Mesothelial cell of epicardium (in vitro differentiated cells): ENCODE data around the gene CEP164. TPM values are rescaled to one million over a fixed set of nuclear protein-coding genes. Genes with fewer than 3 reads are reported as not detected.

Experiments
- DNase-seq, 2 experiments: peaks; one replicate each; pipeline ENCODE4 v3.0.0; 2021; ENCODE audit warnings: low spot score in 2 of 2; ENCODE audit not compliant: unreplicated experiment in 2 of 2
- H3K27ac Mint-ChIP-seq: 2 replicates; pipeline ENCODE4 v1.8.0; 2021; ENCODE audit warnings: mixed read lengths
- H3K27me3 Mint-ChIP-seq: 2 replicates; pipeline ENCODE4 v1.8.0; 2021; ENCODE audit warnings: low read depth, mixed read lengths
- H3K36me3 Mint-ChIP-seq: 2 replicates; pipeline ENCODE4 v1.8.0; 2021; ENCODE audit warnings: mixed read lengths
- H3K4me1 Mint-ChIP-seq: 2 replicates; pipeline ENCODE4 v1.8.0; 2021; ENCODE audit warnings: mixed read lengths
- H3K4me3 Mint-ChIP-seq: 2 replicates; pipeline ENCODE4 v1.8.0; 2021; ENCODE audit warnings: mild to moderate bottlenecking, moderate library complexity, mixed read lengths
- H3K9me3 Mint-ChIP-seq: 2 replicates; pipeline ENCODE4 v1.8.0; 2021; ENCODE audit warnings: mixed read lengths
- CTCF ChIP-seq: fragments of 200-600 bp; sonication (generic); IDR thresholded peaks from one replicate; pipeline ENCODE4 v1.5.0; 2021; ENCODE audit warnings: antibody characterized with exemption; ENCODE audit not compliant: unreplicated experiment
- total RNA-seq: library from RNA; stranded (reverse); gene quantifications from 3 replicates; pipeline ENCODE4 v1.2.1, GENCODE V29; 2021

CEP164 gene
- total RNA-seq, 1 donor from 2014 or later = 51.1 TPM

GRCh38 chr11:117420143-117420485 is 92.5 kb downstream of the CEP164 start:
- TF ChIP-seq CTCF = no peak
- Mint-ChIP-seq H3K27me3 (peaks cover 33% of the 10 kb centered on the region), H3K36me3 (no peaks in the 10 kb centered on the region), H3K27ac (no peak overlapping the region), H3K4me3 (no peak overlapping the region), H3K9me3 (no peaks in the 10 kb centered on the region), H3K4me1 (no peaks in the 10 kb centered on the region)
- no peak for DNase-seq

GRCh38 chr11:117420598-117420997 is 92.9 kb downstream of the CEP164 start:
- TF ChIP-seq CTCF = no peak
- no peaks in the 10 kb centered on the region for H3K9me3 Mint-ChIP-seq
- peaks cover 34% of the 10 kb centered on the region for H3K27me3 Mint-ChIP-seq
- no peaks in the 10 kb centered on the region for H3K36me3 Mint-ChIP-seq
- no peaks in the 10 kb centered on the region for H3K4me1 Mint-ChIP-seq
- DNase-seq = no peak
- no peak overlapping the region for H3K27ac Mint-ChIP-seq
- H3K4me3 Mint-ChIP-seq = no peak overlapping the region

- H3K4me3 Mint-ChIP-seq = no peak overlapping the region
Measured at GRCh38 chr11:117421041-117421440, 93.4 kb downstream of the CEP164 start.

GRCh38 chr11:117421476-117421875 is 93.8 kb downstream of the CEP164 start:
- Mint-ChIP-seq H3K27me3 (peaks cover 43% of the 10 kb centered on the region), H3K36me3 (no peaks in the 10 kb centered on the region), H3K4me1 (no peaks in the 10 kb centered on the region), H3K27ac (no peak overlapping the region), H3K9me3 (no peaks in the 10 kb centered on the region), H3K4me3 (no peak overlapping the region)
- no peak for TF ChIP-seq CTCF
- no peak for DNase-seq

More at GRCh38 chr11:117421041-117421440, 93.4 kb downstream of the CEP164 start:
- no peaks in the 10 kb centered on the region for H3K4me1 Mint-ChIP-seq
- TF ChIP-seq CTCF = no peak
- DNase-seq = no peak
- H3K27me3 Mint-ChIP-seq = peaks cover 38% of the 10 kb centered on the region
- no peak overlapping the region for H3K27ac Mint-ChIP-seq
- no peaks in the 10 kb centered on the region for H3K9me3 Mint-ChIP-seq
- no peaks in the 10 kb centered on the region for H3K36me3 Mint-ChIP-seq

GRCh38 chr11:117423046-117423575 is 95.5 kb downstream of the CEP164 start:
- Mint-ChIP-seq H3K27me3 (peaks cover 58% of the 10 kb centered on the region), H3K27ac (no peak overlapping the region), H3K36me3 (no peaks in the 10 kb centered on the region), H3K4me1 (peaks cover 8% of the 10 kb centered on the region), H3K4me3 (no peak overlapping the region), H3K9me3 (no peaks in the 10 kb centered on the region)
- DNase-seq = no peak
- no peak for TF ChIP-seq CTCF

- DNase-seq = no peak
- TF ChIP-seq CTCF = no peak
- Mint-ChIP-seq H3K27ac (no peak overlapping the region), H3K36me3 (no peaks in the 10 kb centered on the region), H3K27me3 (peaks cover 58% of the 10 kb centered on the region), H3K4me3 (no peak overlapping the region), H3K4me1 (peaks cover 8% of the 10 kb centered on the region), H3K9me3 (no peaks in the 10 kb centered on the region)
Measured at GRCh38 chr11:117424781-117425180, 97.1 kb downstream of the CEP164 start.
